CMK (cell line): ENCODE data around the gene SLC8A3.

Source experiments
- DNase-seq: peaks from one replicate; pipeline ENCODE4 v3.0.0-alpha.2; 2010; ENCODE audit warnings: low read depth

Gene SLC8A3

DNA sequence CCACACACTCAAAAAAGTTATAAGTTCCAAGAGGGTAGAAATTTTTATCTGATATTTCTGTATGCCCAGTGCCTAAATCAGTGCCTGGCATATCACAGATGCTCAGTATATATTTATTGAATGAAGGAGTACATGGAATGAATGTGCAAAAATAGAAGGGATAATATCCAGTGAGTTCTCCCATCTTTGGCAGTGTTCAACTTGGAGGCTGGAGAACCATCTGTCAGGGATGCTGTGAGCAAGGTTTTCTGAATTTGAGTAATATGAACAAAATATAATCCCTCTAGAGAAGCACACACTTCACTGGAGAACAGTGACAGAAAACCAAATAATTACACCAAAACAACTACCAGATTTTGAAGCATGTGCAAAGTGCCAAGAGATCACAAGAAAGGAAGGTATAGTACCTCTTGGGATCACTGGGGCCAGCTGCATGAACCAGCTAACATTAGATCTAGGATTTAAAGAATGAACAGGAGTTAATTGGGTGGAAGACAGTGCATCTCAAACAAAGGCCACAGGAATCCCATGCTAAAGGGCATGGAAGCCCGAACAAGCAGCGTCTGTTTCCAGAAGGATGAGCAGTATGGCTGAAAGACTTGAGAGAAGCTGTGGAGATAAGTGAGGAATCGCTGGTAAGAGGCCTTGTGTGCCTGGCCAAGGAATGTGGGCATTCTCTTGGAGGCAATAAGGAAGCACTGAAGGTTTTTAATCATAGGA, 11.5 kb downstream of the SLC8A3 start:
- no peak for DNase-seq

GRCh38 chr14:70173569-70173968, 15.2 kb downstream of the SLC8A3 start:
- DNase-seq: no peak

DNA sequence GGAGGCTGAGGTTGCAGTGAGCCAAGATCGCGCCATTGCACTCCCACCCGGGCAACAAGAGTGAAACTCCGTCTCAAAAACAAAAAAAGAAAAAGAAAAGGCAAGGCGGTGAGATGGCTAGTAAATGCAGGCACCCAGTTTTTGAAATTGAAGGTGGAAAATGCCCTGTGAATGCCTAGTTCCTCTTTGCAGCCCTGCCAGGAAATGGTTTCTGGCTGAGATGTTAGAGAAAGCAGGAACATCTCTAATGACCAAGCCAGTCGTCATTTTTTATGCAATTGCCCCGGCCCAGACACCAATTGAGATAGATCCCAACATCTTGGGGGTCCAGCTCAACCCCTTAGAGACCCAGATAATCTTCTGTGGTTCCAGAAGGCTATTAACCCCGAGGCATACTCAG, 17.0 kb downstream of the SLC8A3 start:
- DNase-seq: no peak

GRCh38 chr14:70170976-70171375, 17.8 kb downstream of the SLC8A3 start:
- no peak for DNase-seq

DNA sequence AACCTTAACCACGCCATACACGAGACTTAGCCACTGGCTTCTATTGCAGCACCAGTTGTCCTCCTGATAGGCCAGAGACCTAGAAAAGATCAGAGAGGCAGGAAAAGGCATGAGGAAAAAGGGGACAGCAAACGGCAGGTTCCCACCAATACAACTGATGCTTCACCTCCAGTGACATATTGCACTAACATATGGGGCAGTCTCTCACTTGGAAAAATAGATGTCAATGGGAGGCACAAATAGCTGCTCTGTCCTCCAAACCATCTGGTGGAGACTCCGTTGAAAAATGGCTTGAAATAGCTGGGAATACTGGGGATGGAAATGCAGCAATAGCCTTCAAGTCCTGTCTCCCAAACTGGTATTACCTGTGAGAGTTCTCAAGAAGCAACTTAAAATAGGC, 20.3 kb downstream of the SLC8A3 start:
- DNase-seq: no peak

DNA sequence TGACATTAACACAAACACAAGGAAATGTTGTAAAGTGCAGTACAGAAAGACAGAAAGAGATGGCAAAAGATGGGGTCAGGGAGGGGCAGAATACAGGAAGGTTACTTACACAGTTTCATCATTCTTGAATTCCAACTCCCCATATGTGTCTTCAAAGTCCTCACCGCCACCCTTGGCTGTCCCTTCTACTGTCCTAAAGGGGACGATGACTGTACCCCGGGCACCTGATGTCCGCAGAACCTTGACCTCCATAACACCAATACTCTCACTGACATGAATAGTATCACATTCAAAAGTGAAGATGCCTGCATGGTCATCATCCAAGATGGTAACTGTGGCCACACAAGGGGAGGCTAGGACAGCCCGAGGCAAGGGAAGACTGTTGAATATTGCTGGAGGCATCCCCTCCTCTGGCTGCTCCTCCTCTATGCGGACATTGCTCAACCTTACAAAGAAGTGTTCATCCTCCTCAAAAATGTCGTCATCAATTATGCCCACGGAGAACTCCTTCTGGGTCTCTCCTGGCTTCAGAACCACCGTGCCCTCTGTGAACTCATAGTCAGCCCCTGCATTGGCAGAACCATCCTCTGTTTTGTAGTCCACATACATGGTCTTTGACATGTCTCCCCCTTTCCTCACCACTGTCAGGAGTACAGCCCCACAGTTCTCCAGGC, 22.1 kb downstream of the SLC8A3 start:
- no peak for DNase-seq

DNA sequence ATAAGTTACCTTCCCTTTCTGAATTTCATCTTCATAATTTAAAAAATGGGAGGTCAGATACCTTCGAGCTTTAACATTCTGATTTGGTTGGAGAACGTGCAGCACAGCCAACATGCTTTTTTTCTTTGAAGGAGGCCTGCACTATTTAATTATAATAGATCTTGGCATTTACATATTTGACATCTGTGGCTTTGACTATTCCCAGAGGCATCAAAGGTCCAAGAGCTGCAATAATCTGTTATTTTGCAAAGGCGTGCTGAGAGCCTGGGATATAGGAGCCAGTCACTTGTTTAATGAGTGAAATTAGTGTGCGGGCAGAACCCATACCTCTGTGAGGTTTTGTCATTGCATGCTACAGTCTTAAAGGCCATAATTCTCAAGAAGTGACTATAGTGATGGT, 26.4 kb downstream of the SLC8A3 start:
- DNase-seq: no peak

- no peak for DNase-seq
These were observed 32.2 kb downstream of the SLC8A3 start for GRCh38 chr14:70156592-70156991.

DNA sequence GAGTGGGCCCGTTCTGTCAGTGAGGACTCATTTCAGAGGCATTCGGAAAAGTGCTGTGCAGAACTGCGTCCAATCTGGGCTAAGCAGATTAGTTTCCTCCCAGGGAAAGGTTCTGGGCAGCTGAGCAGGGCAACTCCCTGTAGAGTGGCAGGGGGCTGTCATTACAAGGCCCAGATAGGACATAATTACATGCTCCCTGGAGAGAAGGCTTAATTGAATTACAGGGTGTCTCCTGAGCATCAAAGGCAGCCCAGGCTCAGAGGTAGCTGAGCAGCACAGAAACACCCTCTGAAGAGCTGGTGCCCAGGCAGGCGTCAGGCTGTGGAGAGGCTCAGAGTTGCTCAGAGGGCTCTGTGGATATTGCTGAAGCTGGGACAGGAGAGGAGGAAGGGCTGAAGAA, 36.0 kb downstream of the SLC8A3 start:
- DNase-seq: no peak

GRCh38 chr14:70152081-70152480, 36.7 kb downstream of the SLC8A3 start:
- DNase-seq: no peak

DNA sequence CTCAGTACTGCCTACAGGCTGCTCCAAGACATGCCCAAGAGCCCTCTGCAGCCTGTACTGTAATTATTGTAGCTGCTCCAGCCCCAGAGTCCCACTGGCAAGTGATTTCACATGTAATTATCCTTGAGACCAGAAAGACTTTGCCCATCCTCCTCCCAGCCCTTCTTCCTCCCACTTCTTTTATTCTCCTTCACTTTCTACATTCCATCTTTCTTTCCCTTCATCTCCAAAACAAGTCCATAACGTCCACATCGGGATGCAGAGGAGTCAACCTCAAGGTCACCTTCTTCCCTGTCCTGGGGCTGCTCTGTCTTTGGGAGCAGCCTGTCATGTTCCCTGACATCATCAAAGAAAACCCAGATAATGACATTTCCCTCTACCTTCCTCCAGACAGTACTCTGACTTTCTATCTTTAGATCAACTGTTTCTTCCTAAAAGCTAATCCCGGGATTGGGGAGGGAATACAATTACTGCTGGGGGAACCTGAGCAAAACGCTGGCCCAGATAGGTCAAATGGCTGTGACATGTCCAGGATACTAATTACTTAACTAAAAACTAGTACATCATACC, 39.1 kb downstream of the SLC8A3 start:
- no peak for DNase-seq

GRCh38 chr14:70148911-70149595, 39.7 kb downstream of the SLC8A3 start:
- no peak for DNase-seq

DNA sequence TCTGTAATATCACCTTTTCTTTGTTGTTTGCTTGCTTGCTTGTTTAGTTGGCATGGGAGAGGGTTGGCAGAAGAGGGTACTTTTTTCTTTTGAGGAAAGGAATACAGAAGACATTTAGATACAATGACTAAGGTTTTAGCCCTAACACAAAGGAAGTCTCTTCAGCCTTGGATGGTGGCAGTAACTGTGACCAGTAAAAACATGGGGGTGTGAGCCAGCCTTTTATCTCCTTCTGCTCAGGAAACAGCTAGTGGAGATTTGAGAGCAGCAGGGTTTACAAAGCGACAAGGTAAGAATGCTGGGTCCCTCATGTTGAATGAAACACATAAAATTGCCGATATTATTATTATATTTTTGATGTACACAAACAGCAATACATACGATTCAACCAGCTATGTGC, 40.4 kb downstream of the SLC8A3 start:
- no peak for DNase-seq

DNA sequence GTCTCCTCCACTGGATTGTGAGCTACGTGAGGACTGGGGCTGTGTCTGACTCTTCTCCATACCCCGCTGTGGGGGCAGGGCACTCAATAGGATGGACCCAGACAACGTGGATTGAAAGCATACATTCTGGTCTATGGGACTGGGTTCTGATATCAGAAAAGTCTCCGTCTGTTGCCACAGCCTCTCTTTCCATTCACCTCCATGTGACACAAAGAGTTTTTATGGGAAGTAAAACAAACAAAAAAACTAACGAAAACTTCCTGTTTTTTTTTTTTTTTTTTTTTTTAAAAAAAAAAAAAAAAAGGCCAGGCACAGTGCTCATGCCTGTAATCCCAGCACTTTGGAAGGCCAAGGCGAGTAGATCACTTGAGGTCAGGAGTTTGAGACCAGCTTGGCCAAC, 44.7 kb downstream of the SLC8A3 start:
- DNase-seq: no peak

DNA sequence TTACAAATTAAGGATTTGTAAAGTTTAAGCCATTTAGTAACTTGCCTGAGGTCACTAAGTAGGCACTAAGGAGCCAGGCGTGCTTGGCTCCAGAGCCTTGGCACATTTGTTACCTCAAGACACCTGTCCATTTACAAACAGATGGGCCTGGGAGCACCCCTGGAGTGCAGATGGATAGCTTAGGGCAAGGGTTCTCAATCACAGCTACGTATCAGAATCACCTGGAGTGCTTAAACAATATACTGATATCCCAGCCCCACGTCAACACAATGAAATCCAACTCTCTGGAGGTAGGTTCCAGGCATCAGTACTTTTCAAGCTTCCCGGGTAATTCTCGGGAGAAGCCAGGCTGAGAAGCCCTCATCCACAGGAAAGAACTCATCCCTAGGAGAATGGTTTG, 45.4 kb downstream of the SLC8A3 start:
- DNase-seq: no peak

DNA sequence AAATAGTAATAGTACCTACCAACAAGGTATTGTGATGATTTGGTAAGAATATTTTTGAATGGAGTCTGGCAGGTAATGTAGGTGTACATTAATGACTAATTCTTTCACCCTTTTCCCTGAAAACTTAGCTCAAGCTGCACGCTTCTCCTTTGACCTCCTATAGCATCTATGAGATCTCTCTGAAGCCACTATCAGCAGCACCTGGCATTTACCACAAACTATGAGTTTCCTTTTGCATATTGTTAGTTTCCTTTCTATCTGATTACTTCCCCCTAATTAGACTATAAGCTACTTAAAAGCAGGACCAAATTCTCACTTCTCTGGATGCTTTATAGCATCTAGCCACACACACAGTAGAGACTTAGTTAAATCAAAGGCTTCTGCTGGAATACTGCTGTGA, 48.1 kb downstream of the SLC8A3 start:
- no peak for DNase-seq

DNA sequence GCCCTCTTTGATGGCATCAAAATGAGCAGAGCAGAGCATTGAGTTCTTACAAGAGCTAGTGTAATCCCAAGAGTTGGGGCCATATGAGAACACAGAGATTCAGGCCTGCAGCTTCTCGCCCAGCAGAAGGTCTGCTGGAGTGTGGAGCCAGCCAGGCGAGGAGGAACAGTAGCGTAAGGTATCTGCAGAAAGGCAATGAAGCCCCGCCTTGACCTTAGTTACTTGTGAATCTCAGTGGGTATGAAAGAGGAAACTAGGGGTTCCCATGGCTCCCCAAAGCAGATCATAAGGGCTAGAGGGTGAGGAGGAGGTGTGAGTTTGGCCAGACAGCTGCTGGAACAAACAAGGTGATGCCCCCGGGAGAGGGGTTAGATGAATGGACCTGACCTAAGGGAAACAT, 49.4 kb downstream of the SLC8A3 start:
- no peak for DNase-seq

GRCh38 chr14:70137788-70138187, 51.0 kb downstream of the SLC8A3 start:
- DNase-seq: no peak

GRCh38 chr14:70133461-70133860, 55.3 kb downstream of the SLC8A3 start:
- DNase-seq: no peak

DNA sequence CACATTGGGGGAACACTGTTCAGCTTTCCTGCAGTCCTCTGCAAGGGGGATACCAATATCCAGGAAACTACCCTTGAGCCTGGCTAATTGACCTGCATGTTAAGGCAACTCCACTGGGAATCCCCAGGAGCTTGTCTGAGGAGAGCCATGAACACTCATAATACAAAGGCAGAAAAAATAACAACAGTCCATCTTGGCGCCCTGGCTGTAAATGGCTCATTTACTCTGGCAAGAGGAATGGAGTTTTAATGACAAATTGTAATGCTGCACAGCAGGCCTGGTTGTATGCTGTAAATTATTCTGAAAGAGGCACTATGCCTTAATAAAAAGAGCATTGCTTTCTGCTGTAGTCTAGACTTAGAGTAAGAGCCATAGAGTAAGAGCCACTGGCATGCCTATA, 58.3 kb downstream of the SLC8A3 start:
- no peak for DNase-seq

- DNase-seq: no peak
These were observed 61.6 kb downstream of the SLC8A3 start for GRCh38 chr14:70127186-70127585.

DNA sequence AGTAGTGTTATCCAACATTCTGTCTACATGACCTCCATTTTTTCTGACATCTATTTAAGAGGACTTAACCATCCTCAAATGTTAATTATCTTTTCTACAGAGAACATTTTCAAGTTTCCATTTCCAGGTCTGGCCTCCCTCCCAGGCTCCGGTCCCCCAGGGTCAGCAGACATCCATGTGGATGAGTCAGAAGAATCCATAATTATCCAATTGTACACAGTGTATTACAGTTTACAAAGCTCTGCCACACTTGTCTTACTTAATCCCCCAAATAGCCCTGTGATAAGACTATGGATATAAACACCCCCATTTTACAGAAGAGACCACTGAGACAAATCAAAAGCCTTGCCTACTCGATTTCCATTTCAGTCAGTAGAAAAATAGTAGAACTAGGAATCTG, 65.0 kb downstream of the SLC8A3 start:
- DNase-seq: no peak

DNA sequence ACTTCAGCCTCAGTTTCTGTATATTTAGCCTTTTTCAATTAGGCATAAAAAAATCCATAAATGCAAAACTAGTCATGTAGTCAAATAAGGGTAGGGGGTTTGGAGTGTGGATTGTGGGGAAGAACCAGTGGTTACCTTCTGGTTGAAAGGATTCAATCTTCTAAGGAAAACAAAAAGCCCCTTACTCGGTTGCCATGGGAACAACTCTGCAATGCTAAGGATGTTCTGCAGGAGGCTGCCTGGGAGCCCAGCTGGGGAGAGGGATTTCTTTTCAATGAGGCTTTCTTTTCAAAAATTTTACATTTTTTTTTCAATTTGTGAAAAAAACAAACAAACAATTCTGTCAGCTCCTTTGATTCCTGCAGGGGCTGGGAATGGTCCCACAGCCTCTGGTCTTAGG, 67.2 kb downstream of the SLC8A3 start:
- DNase-seq: no peak
